DOHH2 (cell line): Measurements from ENCODE around the gene SRGAP3.

Source experiments
- EZH2phosphoT487 ChIP-seq: fragments of 200-600 bp; sonication (generic); IDR thresholded peaks from 2 replicates; pipeline ENCODE4 v1.6.1; 2017; ENCODE audit warnings: borderline replicate concordance, mild to moderate bottlenecking, antibody characterized with exemption, low read length, moderate library complexity, mixed read lengths
- TF ChIP-seq, protein P1 (sequence below): fragments of 200-600 bp; sonication (generic); IDR thresholded peaks from one replicate; pipeline ENCODE4 v1.5.1; 2014; ENCODE audit warnings: antibody characterized with exemption, mild to moderate bottlenecking, low read depth, low read length; ENCODE audit not compliant: poor library complexity, severe bottlenecking

GRCh38 chr3:9157651-9158362 is 91.6 kb downstream of the SRGAP3 start:
- TF ChIP-seq, protein P1, sequence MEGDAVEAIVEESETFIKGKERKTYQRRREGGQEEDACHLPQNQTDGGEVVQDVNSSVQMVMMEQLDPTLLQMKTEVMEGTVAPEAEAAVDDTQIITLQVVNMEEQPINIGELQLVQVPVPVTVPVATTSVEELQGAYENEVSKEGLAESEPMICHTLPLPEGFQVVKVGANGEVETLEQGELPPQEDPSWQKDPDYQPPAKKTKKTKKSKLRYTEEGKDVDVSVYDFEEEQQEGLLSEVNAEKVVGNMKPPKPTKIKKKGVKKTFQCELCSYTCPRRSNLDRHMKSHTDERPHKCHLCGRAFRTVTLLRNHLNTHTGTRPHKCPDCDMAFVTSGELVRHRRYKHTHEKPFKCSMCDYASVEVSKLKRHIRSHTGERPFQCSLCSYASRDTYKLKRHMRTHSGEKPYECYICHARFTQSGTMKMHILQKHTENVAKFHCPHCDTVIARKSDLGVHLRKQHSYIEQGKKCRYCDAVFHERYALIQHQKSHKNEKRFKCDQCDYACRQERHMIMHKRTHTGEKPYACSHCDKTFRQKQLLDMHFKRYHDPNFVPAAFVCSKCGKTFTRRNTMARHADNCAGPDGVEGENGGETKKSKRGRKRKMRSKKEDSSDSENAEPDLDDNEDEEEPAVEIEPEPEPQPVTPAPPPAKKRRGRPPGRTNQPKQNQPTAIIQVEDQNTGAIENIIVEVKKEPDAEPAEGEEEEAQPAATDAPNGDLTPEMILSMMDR, result no peak
- TF ChIP-seq EZH2phosphoT487, result no peak
